Activated naive CD8-positive, alpha-beta T cell treated with anti-CD3 and anti-CD28 coated beads for 36 hours (primary cell): ENCODE measurements around the gene RAP1GDS1. TPM values are rescaled to one million over a fixed set of nuclear protein-coding genes. Genes with fewer than 3 reads are reported as not detected.
A peak's percentile ranks its signal among the peaks of the same experiment; 100 is the strongest.
"Not testable (repeated sequence)": the region's sequence is repeated elsewhere in the genome, so short reads cannot be mapped to it uniquely, and the experiment has no call there.

Experiments
- DNase-seq: peaks from one replicate; pipeline ENCODE4 v3.0.0; 2021
- H3K27ac Mint-ChIP-seq: one replicate; pipeline ENCODE4 v1.8.0; 2022; ENCODE audit warnings: mild to moderate bottlenecking, moderate library complexity, mixed read lengths
- H3K27me3 Mint-ChIP-seq: one replicate; pipeline ENCODE4 v1.8.0; 2022; ENCODE audit warnings: mild to moderate bottlenecking, mixed read lengths
- H3K36me3 Mint-ChIP-seq: one replicate; pipeline ENCODE4 v1.8.0; 2021; ENCODE audit warnings: mild to moderate bottlenecking, mixed read lengths
- H3K4me1 Mint-ChIP-seq: one replicate; pipeline ENCODE4 v1.8.0; 2021; ENCODE audit warnings: mixed read lengths
- H3K4me3 Mint-ChIP-seq: one replicate; pipeline ENCODE4 v1.8.0; 2022; ENCODE audit warnings: mild to moderate bottlenecking, moderate library complexity, mixed read lengths
- H3K9me3 Mint-ChIP-seq: one replicate; pipeline ENCODE4 v1.8.0; 2022; ENCODE audit warnings: mixed read lengths
- total RNA-seq, 2 experiments: library from RNA; stranded (reverse); gene quantifications; one replicate each; pipeline ENCODE4 v1.2.3, GENCODE V29; 2021

The RAP1GDS1 gene
- total RNA-seq, 2 experiments from 2014 or later, result 61.8 to 62.6 TPM

DNA sequence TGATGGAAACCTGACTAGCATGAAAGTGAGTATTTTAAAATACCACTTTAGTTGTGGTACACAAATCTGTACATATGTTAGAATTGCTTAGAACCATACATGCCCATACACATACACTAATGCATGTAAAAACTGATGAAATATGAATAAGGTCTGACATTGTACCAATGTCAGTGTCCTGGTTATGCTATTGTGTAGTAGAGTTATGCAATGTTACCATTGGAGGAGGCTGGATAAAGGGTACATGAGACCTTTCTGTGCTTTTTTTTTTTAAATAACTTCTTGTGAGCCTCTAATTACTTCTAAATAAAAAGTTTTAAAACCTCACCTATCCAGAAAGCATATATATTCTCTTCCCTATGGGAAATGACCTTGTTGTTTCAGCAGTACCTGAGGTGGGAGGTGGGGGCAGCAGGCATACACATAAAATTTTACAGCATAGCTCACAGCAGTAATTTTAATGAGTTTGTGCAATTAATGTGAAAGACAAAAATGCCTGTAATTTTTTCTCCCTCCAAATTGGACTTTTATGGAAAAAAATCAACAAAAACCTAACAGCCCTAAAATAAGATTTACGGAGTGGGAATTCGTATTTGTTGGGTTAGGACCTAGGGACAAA is 97.6 kb downstream of the RAP1GDS1 start:
- Mint-ChIP-seq H3K4me3 (no peak overlapping the region), H3K27ac (no peak overlapping the region), H3K36me3 (peaks cover 41% of the 10 kb centered on the region)

DNA sequence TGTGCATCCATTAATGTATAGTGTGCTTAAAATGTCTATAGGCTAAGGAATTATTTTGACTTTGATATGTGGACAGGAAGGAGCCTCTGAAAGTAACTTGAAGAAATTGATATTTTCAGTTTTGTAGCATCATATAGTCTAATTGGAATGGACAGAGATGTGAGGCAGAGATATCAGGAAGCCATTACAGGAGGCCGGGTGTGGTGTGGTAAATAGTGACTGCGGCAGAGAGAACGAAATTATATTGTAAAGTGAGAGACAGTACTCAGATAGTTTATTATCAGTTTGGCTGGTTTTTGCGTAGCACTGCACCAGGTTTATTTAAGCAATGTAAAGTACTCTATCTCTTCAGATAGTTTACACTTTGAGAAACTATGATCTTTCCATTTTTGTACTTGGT is 98.5 kb downstream of the RAP1GDS1 start:
- Mint-ChIP-seq H3K27me3 (no peaks in the 10 kb centered on the region), H3K36me3 (peaks cover 49% of the 10 kb centered on the region), H3K4me3 (no peak overlapping the region), H3K27ac (no peak overlapping the region), H3K9me3 (peaks cover 8% of the 10 kb centered on the region), H3K4me1 (peaks cover 8% of the 10 kb centered on the region)
- no peak for DNase-seq

More for the DNA sequence above, 97.6 kb downstream of the RAP1GDS1 start:
- DNase-seq, result no peak
- no peaks in the 10 kb centered on the region for H3K27me3 Mint-ChIP-seq
- peaks cover 8% of the 10 kb centered on the region for H3K4me1 Mint-ChIP-seq
- peaks cover 8% of the 10 kb centered on the region for H3K9me3 Mint-ChIP-seq

DNA sequence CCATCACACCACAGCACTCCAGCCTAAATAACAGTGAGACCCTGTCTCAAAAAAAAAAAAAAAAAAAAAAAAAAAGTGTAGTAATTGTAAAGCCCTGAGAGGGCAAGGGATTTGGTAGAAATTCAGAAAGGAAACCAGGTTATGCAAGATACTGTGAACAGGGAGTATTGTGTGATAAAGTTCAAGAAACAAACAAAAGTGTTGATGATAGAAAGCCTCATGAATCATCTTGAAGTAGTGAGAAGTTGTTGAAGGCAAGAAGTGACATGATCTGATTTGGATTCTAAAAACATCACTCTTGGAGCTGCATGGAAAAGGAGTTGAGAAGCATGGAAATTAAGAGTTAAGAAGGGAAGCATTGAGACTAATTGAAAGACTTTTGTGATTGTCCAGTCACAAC is 102.2 kb downstream of the RAP1GDS1 start:
- Mint-ChIP-seq H3K27ac (no peak overlapping the region), H3K27me3 (no peaks in the 10 kb centered on the region), H3K4me1 (peaks cover 8% of the 10 kb centered on the region), H3K4me3 (no peak overlapping the region), H3K9me3 (peaks cover 24% of the 10 kb centered on the region), H3K36me3 (peaks cover 68% of the 10 kb centered on the region)
- DNase-seq, result no peak

DNA sequence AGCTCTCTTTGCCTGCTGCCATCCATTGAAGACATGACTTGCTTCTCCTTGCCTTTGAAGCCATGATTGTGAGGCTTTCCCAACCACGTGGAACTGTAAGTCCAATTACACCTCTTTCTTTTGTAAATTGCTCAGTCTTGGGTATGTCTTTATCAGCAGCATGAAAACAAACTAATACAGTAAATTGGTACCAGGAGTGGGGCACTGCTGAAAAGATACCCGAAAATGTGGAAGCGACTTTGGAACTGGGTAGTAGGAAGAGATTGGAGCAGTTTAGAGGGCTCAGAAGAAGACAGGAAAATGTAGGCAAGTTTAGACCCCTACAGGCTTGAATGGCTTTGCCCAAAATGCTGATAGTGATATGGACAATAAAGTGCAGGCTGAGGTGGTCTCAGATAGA is 105.1 kb downstream of the RAP1GDS1 start:
- not testable (repeated sequence) for H3K4me1 Mint-ChIP-seq, H3K4me3 Mint-ChIP-seq, DNase-seq, H3K27me3 Mint-ChIP-seq, H3K27ac Mint-ChIP-seq
- H3K36me3 Mint-ChIP-seq, result peaks cover 83% of the 10 kb centered on the region
- peaks cover 24% of the 10 kb centered on the region for H3K9me3 Mint-ChIP-seq

DNA sequence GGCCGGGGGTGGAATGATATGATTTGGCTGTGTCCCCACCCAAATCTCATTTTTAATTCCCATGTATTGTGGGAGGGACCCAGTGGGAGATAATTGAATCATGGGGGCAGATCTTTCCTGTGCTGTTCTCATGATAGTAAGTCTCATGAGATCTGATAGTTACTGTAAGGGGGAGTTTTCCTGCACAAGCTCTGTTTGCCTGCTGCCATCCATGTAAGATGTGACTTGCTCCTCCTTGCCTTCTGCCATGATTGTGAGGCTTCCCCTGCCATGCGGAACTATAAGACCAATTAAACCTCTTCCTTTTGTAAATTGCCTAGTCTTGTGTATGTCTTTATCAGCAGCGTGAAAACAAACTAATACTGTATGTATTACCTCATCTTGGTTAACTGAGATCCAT is 106.8 kb downstream of the RAP1GDS1 start:
- peaks cover 82% of the 10 kb centered on the region for H3K36me3 Mint-ChIP-seq
- not testable (repeated sequence) for H3K27me3 Mint-ChIP-seq, H3K27ac Mint-ChIP-seq

DNA sequence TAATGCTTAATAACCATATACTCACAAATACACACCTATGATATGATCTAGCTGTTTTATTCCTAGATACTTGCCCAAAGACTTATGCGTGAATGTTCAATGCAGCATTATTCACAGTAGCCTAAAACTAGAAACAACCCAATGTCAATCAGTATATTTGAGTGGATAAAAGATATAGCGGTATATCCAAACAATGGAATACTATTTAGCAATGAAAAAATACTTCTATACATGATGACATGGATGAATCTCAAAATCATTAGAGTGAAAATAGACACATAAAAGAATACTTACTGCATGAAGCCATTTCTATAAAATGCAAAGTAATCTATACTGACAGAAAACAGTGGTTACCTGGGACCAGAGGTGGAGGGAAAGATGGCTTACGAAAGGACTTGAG is 108.1 kb downstream of the RAP1GDS1 start:
- Mint-ChIP-seq H3K4me3 (no peak overlapping the region), H3K36me3 (peaks cover 81% of the 10 kb centered on the region), H3K27ac (no peak overlapping the region), H3K27me3 (no peaks in the 10 kb centered on the region), H3K9me3 (peaks cover 16% of the 10 kb centered on the region), H3K4me1 (no peaks in the 10 kb centered on the region)
- no peak for DNase-seq

More for the DNA sequence above, 106.8 kb downstream of the RAP1GDS1 start:
- not testable (repeated sequence) for H3K4me1 Mint-ChIP-seq, DNase-seq, H3K4me3 Mint-ChIP-seq
- peaks cover 20% of the 10 kb centered on the region for H3K9me3 Mint-ChIP-seq

DNA sequence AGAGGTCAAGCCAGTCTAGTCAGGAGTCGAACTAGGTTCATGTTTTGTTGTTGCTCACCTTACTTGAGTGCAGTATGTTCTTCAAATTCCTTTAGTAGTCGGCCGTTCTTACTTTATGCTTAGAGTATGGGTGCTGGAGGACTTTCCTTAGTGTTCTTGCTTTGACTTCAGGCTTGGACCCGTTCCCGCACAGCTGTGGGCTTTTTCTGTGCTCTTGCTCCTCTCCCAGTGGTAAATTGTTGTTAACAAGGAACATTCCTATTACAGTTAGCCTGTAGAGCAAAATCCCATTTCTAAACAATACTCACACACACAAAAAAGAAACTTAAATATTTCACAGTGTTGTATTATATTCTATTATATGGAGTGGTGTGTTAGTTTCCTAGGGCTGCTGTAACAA is 113.5 kb downstream of the RAP1GDS1 start:
- DNase-seq, result no peak
- Mint-ChIP-seq H3K4me3 (no peak overlapping the region), H3K4me1 (peaks cover 13% of the 10 kb centered on the region), H3K27ac (no peak overlapping the region), H3K9me3 (no peaks in the 10 kb centered on the region), H3K36me3 (peaks cover 43% of the 10 kb centered on the region), H3K27me3 (no peaks in the 10 kb centered on the region)

DNA sequence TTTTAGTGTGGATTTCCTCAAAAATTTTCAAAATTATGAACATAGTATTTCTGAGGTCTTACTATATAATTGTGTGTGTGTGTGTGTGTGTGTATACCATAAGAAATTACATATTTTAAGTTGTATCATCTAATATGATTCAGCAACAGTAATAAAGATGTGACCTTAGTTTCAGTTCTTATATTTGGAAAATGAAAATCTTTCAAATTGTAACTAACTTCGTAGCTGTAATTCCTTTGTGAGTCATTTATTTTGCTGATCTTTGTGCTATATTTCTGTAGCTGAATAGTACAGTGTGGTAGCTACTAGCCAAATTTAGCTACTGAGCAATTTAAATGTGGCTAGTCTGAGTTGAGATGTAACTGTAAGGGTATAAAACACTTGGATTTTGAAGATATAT is 116.4 kb downstream of the RAP1GDS1 start:
- Mint-ChIP-seq H3K9me3 (no peaks in the 10 kb centered on the region), H3K27me3 (no peaks in the 10 kb centered on the region), H3K36me3 (peaks cover 24% of the 10 kb centered on the region), H3K4me1 (peaks cover 13% of the 10 kb centered on the region), H3K27ac (no peak overlapping the region), H3K4me3 (no peak overlapping the region)
- DNase-seq, result no peak

DNA sequence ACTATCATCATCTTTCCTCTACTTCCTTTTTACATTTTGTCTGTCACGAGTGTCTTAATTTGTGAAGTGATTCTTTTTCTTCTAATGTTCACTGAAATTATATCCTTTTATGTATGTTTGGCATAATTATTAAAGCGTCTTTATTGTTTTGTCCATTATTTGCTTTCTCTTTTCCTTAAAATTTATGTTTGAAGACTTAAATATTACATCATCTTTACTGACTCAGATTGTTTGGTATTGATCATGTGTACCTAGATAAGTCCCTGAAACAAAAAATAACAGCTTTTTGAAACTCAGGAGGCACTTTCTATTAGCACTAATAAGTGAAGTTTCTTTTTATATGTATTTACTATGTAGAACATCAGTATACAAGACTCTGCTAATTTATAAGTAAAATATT is 120.1 kb downstream of the RAP1GDS1 start:
- Mint-ChIP-seq H3K9me3 (no peaks in the 10 kb centered on the region), H3K4me1 (peaks cover 5% of the 10 kb centered on the region), H3K4me3 (no peak overlapping the region), H3K27ac (no peak overlapping the region), H3K36me3 (peaks cover 7% of the 10 kb centered on the region), H3K27me3 (no peaks in the 10 kb centered on the region)
- DNase-seq, result no peak

DNA sequence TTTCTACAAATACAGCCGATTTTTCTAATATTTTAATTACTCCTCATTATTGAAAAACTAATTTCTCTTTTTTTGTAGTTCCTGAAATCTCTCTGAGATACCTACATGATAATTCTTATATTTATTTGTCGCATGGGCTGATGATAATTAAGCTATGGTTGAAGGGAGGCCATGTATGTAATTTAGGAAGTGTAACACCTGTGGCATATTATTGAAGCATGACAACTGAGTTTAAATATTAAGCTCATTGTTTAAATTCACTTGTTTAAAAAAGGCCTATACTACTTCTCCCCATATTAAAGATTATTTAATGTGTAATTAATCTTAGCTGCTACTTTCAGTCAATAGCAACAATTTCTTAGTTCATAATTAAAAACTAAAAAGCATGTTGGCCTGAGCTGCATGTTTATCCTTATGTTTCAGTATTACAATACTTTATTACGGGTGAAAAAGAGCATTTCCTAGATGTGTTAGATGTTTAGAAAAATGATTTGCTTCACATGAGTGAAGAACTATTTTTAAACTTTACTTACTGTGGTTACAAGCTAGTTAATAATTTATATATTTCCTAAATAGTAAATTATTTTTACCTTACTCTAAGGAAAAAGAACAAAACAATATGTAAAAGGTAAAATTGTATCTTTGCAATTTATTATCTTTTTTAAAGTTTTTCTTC is 122.4 kb downstream of the RAP1GDS1 start:
- no peaks in the 10 kb centered on the region for H3K27me3 Mint-ChIP-seq

DNA sequence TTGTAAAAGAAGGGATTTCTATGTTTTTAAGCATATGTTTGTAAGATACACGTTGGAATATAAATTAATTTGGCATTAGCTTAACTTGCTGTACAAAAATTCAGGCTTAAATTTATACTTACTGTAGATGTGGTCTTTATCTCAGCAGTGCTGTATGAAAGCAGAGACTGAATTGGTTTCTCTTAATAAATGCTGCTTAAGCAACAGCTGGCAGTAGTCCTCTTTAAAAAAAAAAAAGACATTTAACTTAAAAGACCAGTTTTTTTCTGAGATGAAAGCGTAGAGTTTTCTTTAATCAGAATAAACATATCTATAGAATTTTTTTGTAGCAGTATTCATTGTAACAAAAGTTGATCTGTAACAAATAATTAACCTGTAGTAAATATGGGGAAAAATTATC is 124.6 kb downstream of the RAP1GDS1 start:
- Mint-ChIP-seq H3K27me3 (no peaks in the 10 kb centered on the region), H3K9me3 (no peaks in the 10 kb centered on the region), H3K27ac (no peak overlapping the region), H3K4me3 (no peak overlapping the region), H3K4me1 (no peaks in the 10 kb centered on the region), H3K36me3 (peaks cover 14% of the 10 kb centered on the region)
- DNase-seq, result no peak

More for the DNA sequence above, 122.4 kb downstream of the RAP1GDS1 start:
- Mint-ChIP-seq H3K9me3 (no peaks in the 10 kb centered on the region), H3K27ac (no peak overlapping the region), H3K36me3 (peaks cover 9% of the 10 kb centered on the region), H3K4me1 (no peaks in the 10 kb centered on the region), H3K4me3 (no peak overlapping the region)
- no peak for DNase-seq

DNA sequence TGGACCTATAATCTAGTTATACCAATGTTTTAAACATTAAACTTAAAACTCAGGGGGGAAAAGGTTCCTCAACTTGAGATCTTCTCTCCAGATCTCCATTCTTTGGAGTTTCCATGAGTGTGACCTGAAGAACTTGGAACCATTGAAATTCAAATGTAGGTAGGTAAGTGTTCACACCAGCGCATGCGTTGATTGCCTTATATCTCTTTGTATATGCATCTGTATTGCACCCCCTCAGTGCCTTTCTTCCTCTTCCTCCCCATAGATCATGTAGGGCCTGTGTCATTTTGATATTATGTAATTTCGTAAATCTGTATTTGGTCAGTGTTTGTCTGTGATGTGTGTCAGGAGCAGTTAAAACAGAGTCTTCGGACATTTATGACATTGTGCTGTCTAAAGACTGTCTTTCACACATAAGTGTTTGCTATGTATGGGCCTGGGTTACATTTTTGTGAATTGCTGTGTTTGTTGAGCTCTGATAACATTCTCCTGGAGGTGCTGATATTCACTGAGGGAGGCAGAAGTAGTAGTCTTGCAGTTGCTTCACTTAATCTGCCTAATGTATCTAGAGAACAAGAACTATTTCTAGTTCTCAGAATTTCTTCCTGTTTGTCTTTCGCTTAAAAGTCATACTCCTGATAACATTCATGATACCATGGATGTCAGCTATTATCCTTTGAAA is 126.3 kb downstream of the RAP1GDS1 start:
- Mint-ChIP-seq H3K36me3 (peaks cover 15% of the 10 kb centered on the region), H3K9me3 (no peaks in the 10 kb centered on the region), H3K27me3 (no peaks in the 10 kb centered on the region), H3K4me3 (no peak overlapping the region), H3K27ac (no peak overlapping the region), H3K4me1 (no peaks in the 10 kb centered on the region)
- DNase-seq, result no peak

DNA sequence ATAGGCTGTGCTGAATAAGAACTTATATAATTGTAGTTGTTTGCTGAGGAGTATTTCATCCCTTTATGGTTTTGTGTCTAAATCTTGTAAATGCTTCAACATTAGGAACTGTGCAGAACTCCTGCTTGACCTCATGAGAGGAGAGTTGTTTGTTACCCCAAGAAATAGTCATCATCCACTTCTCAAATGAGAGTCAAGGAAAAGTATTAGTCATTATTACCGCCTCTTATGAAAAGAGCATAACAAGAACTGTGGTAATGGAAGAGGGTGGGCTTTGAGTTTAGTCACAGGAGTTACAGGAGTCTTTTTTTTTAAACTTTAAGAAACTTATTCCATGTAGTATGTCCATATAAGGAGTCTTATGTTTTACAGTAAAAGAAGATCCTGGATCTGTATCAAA is 132.9 kb downstream of the RAP1GDS1 start:
- Mint-ChIP-seq H3K27ac (no peak overlapping the region), H3K27me3 (no peaks in the 10 kb centered on the region), H3K9me3 (peaks cover 16% of the 10 kb centered on the region), H3K4me1 (peaks cover 11% of the 10 kb centered on the region), H3K4me3 (no peak overlapping the region), H3K36me3 (peaks cover 50% of the 10 kb centered on the region)
- no peak for DNase-seq

DNA sequence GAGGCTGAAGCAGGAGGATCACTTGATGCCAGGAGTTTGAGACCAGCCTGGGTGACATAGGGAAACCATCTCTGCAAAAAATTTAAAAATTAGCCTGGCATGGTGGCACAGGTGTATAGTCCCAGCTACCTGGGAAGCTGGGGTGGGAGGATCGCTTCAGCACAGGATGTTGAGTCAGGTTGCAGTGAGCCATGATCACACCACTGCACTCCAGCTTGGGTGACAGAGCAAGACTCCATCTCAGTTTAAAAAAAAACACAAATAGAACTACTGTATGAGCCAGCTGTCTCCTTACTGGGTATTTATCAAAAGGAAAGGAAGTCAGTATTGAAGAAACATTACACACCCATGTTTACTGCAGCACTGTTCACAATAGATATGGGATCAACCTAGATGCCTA is 138.7 kb downstream of the RAP1GDS1 start:
- no peak for DNase-seq
- H3K9me3 Mint-ChIP-seq, result peaks cover 15% of the 10 kb centered on the region
- no peaks in the 10 kb centered on the region for H3K27me3 Mint-ChIP-seq
- H3K36me3 Mint-ChIP-seq, result peaks cover 33% of the 10 kb centered on the region
- no peaks in the 10 kb centered on the region for H3K4me1 Mint-ChIP-seq
- H3K27ac Mint-ChIP-seq, result no peak overlapping the region
- H3K4me3 Mint-ChIP-seq, result no peak overlapping the region

DNA sequence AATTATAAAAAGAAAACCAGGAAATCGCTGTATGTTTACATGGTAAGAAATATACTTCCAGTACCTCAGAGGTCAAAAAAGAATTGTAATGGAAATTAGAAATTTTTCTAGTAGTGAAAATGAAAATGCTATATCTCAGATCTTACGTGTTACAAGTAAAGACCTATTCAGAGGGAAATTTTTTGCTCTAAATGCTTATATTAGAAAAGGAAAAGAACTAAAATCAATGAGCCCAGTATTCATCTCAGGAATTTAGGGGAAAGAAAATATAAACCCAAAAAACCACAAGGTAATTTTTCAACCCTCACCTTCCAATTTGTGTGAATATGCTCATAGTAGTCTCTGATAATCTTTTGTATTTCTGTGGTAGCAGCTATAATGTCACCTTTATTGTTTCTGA is 145.6 kb downstream of the RAP1GDS1 start:
- Mint-ChIP-seq H3K27me3 (no peaks in the 10 kb centered on the region), H3K27ac (peak overlapping the region; percentile 71), H3K4me3 (no peak overlapping the region), H3K36me3 (peaks cover 35% of the 10 kb centered on the region), H3K9me3 (peaks cover 2% of the 10 kb centered on the region), H3K4me1 (peaks cover 10% of the 10 kb centered on the region)
- DNase-seq, result no peak
